H1 (cell line): ENCODE measurements around the gene SLC34A1. TPM values are rescaled to one million over a fixed set of nuclear protein-coding genes. Genes with fewer than 3 reads are reported as not detected.

Experiments used
- CTCF ChIA-PET: fragments of 300-600 bp; sonication (Branson Sonifier 250); formaldehyde crosslinking; loops from one replicate; lab custom pipeline; 2021; ENCODE audit not compliant: partially characterized antibody; lab: Charles Lee
- POLR2A ChIA-PET: fragments of 300-600 bp; sonication (Branson Sonifier 250); formaldehyde crosslinking; loops from one replicate; lab custom pipeline; 2021; ENCODE audit warnings: inconsistent platforms; ENCODE audit not compliant: partially characterized antibody; lab: Charles Lee
- DNase-seq, 2 experiments: peaks; one replicate each; pipeline versions ENCODE4 v3.0.0 to v3.0.0-alpha.2; 2010 to 2022; ENCODE audit warnings: low spot score in 2 of 2, low read depth in 1 of 2, mixed read lengths in 1 of 2
- FAIRE-seq: peaks from 2 replicates; lab custom pipeline; 2011; peaks lifted over from hg19 to GRCh38; lab: Jason Lieb, UNC
- H2AFZ ChIP-seq: 2 replicates; pipeline ENCODE4 v1.8.1; 2012; ENCODE audit warnings: low read length, inconsistent platforms
- H2AK5ac ChIP-seq: 2 replicates; pipeline ENCODE4 v1.6.1; 2013; ENCODE audit warnings: low read depth, low read length
- H2BK120ac ChIP-seq: replicated peaks from 2 replicates; pipeline ENCODE3; 2013; ENCODE audit warnings: low read depth, low read length, inconsistent platforms
- H2BK12ac ChIP-seq: 2 replicates; pipeline ENCODE4 v1.6.1; 2013; ENCODE audit warnings: low read depth, low read length
- H2BK15ac ChIP-seq: 2 replicates; pipeline ENCODE4 v1.6.1; 2013; ENCODE audit warnings: low read length
- H2BK20ac ChIP-seq: 2 replicates; pipeline ENCODE4 v1.6.1; 2013; ENCODE audit warnings: low read length
- H2BK5ac ChIP-seq: 2 replicates; pipeline ENCODE4 v1.6.1; 2013; ENCODE audit warnings: low read depth, low read length
- H3K14ac ChIP-seq: 2 replicates; pipeline ENCODE4 v1.6.1; 2013; ENCODE audit warnings: inconsistent platforms; ENCODE audit not compliant: insufficient read length
- H3K18ac ChIP-seq: 2 replicates; pipeline ENCODE4 v1.6.1; 2013; ENCODE audit warnings: low read length; ENCODE audit errors: extremely low read depth
- H3K23ac ChIP-seq: 2 replicates; pipeline ENCODE4 v1.6.1; 2013; ENCODE audit warnings: inconsistent platforms; ENCODE audit not compliant: insufficient read length
- H3K23me2 ChIP-seq: 2 replicates; pipeline ENCODE4 v1.6.1; 2013; ENCODE audit warnings: low read depth, low read length
- H3K27ac ChIP-seq: 2 replicates; pipeline ENCODE4 v1.6.1; 2011; ENCODE audit warnings: low read depth, low read length, inconsistent platforms
- H3K27me3 ChIP-seq, 4 experiments: replicated peaks in 1 of 4; 1 replicate in 1 of 4; 2 replicates in 3 of 4; pipeline versions ENCODE4 v1.6.1 to v1.8.1; 2011 to 2013; ENCODE audit warnings: low read length in 3 of 4, mild to moderate bottlenecking in 3 of 4, inconsistent platforms in 2 of 4, mixed read lengths in 2 of 4, moderate library complexity in 1 of 4; ENCODE audit not compliant: control insufficient read depth in 3 of 4, insufficient read depth in 3 of 4; ENCODE audit errors: extremely low read depth in 1 of 4
- H3K36me3 ChIP-seq, 4 experiments: 2 replicates each; pipeline versions ENCODE4 v1.6.1 to v1.8.1; 2011 to 2013; ENCODE audit warnings: mild to moderate bottlenecking in 4 of 4, low read length in 3 of 4, moderate library complexity in 2 of 4, control low read depth in 1 of 4, inconsistent platforms in 1 of 4; ENCODE audit not compliant: insufficient read depth in 4 of 4, control insufficient read depth in 2 of 4
- H3K4ac ChIP-seq: replicated peaks from 2 replicates; pipeline ENCODE3; 2013; ENCODE audit warnings: low read length, low read depth, mixed read lengths, inconsistent platforms; ENCODE audit not compliant: insufficient read length
- H3K4me1 ChIP-seq, 4 experiments: replicated peaks in 1 of 4; 1 replicate in 1 of 4; 2 replicates in 3 of 4; pipeline versions ENCODE4 v1.6.1 to v1.8.1; 2011 to 2013; ENCODE audit warnings: low read length in 3 of 4, inconsistent platforms in 2 of 4, mixed read lengths in 1 of 4; ENCODE audit not compliant: insufficient read depth in 4 of 4, control insufficient read depth in 3 of 4
- H3K4me2 ChIP-seq, 2 experiments: 2 replicates each; pipeline versions ENCODE4 v1.6.1 to v1.8.1; 2011 to 2013; ENCODE audit warnings: low read depth in 2 of 2, low read length in 2 of 2, control low read depth in 1 of 2, inconsistent platforms in 1 of 2, mild to moderate bottlenecking in 1 of 2; ENCODE audit not compliant: insufficient read depth in 1 of 2
- H3K4me3 ChIP-seq, 4 experiments: fragments of 200-600, 300-600 bp in 1 of 4; sonication (generic), shearing (Covaris generic), sonication (Bioruptor Twin) in 1 of 4; 2 replicates each; pipeline versions ENCODE4 v1.5.1 to v1.8.1; 2011 to 2016; ENCODE audit warnings: low read length in 4 of 4, low read depth in 3 of 4, control low read depth in 2 of 4, inconsistent platforms in 2 of 4, mild to moderate bottlenecking in 2 of 4, mixed read lengths in 1 of 4, moderate library complexity in 1 of 4; ENCODE audit not compliant: insufficient read depth in 2 of 4; ENCODE audit errors: extremely low read depth in 1 of 4
- H3K56ac ChIP-seq: replicated peaks from 2 replicates; pipeline ENCODE3; 2013; ENCODE audit warnings: low read depth, mild to moderate bottlenecking, mixed read lengths, low read length, inconsistent platforms; ENCODE audit not compliant: insufficient read length
- H3K79me1 ChIP-seq: 2 replicates; pipeline ENCODE4 v1.6.1; 2013; ENCODE audit warnings: low read depth, low read length, control low read depth
- H3K79me2 ChIP-seq, 2 experiments: 2 replicates each; pipeline versions ENCODE4 v1.6.1 to v1.8.1; 2012 to 2013; ENCODE audit warnings: low read length in 2 of 2, mild to moderate bottlenecking in 2 of 2, inconsistent platforms in 1 of 2; ENCODE audit not compliant: insufficient read depth in 2 of 2, control insufficient read depth in 1 of 2
- H3K9ac ChIP-seq, 4 experiments: replicated peaks in 1 of 4; 1 replicate in 1 of 4; 2 replicates in 3 of 4; pipeline versions ENCODE4 v1.6.1 to v1.8.1; 2011 to 2013; ENCODE audit warnings: low read depth in 3 of 4, low read length in 3 of 4, control low read depth in 2 of 4, mild to moderate bottlenecking in 2 of 4, moderate library complexity in 2 of 4, inconsistent platforms in 1 of 4; ENCODE audit errors: extremely low read depth in 1 of 4
- H3K9me3 ChIP-seq, 2 experiments: 2 replicates each; pipeline versions ENCODE4 v1.6.1 to v1.8.1; 2012 to 2013; ENCODE audit warnings: mild to moderate bottlenecking in 2 of 2, moderate library complexity in 2 of 2, control low read depth in 1 of 2, inconsistent platforms in 1 of 2, low read depth in 1 of 2, low read length in 1 of 2, mixed read lengths in 1 of 2; ENCODE audit not compliant: insufficient read depth in 2 of 2
- H4K20me1 ChIP-seq, 2 experiments: replicated peaks in 1 of 2; 2 replicates each; pipeline versions ENCODE3 to v1.8.1; 2011 to 2013; ENCODE audit warnings: inconsistent platforms in 2 of 2, low read length in 2 of 2, mild to moderate bottlenecking in 1 of 2; ENCODE audit not compliant: insufficient read depth in 2 of 2, control insufficient read depth in 1 of 2
- H4K5ac ChIP-seq: 2 replicates; pipeline ENCODE4 v1.6.1; 2013; ENCODE audit warnings: low read length, low read depth, mixed read lengths, inconsistent platforms; ENCODE audit not compliant: insufficient read length
- H4K8ac ChIP-seq: 2 replicates; pipeline ENCODE4 v1.8.0; 2013; ENCODE audit warnings: mild to moderate bottlenecking, moderate library complexity, low read length, inconsistent platforms; ENCODE audit not compliant: insufficient read depth; ENCODE audit errors: extremely low read depth
- H4K91ac ChIP-seq: replicated peaks from 2 replicates; pipeline ENCODE3; 2013; ENCODE audit warnings: low read length, mixed read lengths, inconsistent platforms; ENCODE audit not compliant: insufficient read length
- BCL11A ChIP-seq, 2 experiments: IDR thresholded peaks; one replicate each; pipeline ENCODE4 v1.6.1; 2011; ENCODE audit warnings: low read depth in 2 of 2, low read length in 2 of 2, mild to moderate bottlenecking in 2 of 2
- CBX8 ChIP-seq: fragments of 300-800, 300-1000 bp; sonication (generic); IDR thresholded peaks from 2 replicates; pipeline ENCODE4 v1.7.1; 2016; ENCODE audit warnings: low read depth, low read length, borderline replicate concordance
- CTBP2 ChIP-seq: IDR thresholded peaks from 2 replicates; pipeline ENCODE4 v1.7.0; 2011; ENCODE audit warnings: borderline replicate concordance, mild to moderate bottlenecking, moderate library complexity, mixed read lengths, low read length; ENCODE audit not compliant: insufficient read depth, insufficient read length
- JUN ChIP-seq: IDR thresholded peaks from 2 replicates; pipeline ENCODE4 v1.6.1; 2011; ENCODE audit warnings: low read depth, mild to moderate bottlenecking, improper control_type of control experiment, low read length
- POLR2AphosphoS5 ChIP-seq: IDR thresholded peaks from 2 replicates; pipeline ENCODE4 v1.6.1; 2011; ENCODE audit warnings: low read depth, low read length
- SAP30 ChIP-seq: fragments of 300-600 bp; sonication (generic); IDR thresholded peaks from 2 replicates; pipeline ENCODE4 v1.7.1; 2012; ENCODE audit warnings: low read length, moderate library complexity, mild to moderate bottlenecking, inconsistent platforms; ENCODE audit not compliant: insufficient read depth, insufficient replicate concordance
- TBP ChIP-seq: IDR thresholded peaks from 2 replicates; pipeline ENCODE4 v1.6.1; 2011; ENCODE audit warnings: low read depth, low read length, improper control_type of control experiment
- WGBS, 2 experiments: shearing (Covaris generic) in 1 of 2; methylation state at CpG; one replicate each; pipeline versions ENCODE4 v1.1.6 to v1.1.7; 2013 to 2015; ENCODE audit warnings: low lambda C conversion rate in 2 of 2, mixed read lengths in 2 of 2, inconsistent platforms in 1 of 2, low coverage in 1 of 2, missing lambda C conversion rate in 1 of 2; ENCODE audit not compliant: insufficient replicate concordance in 2 of 2, insufficient coverage in 1 of 2, insufficient read length in 1 of 2; ENCODE audit errors: extremely low coverage in 1 of 2, missing lambda C conversion rate in 1 of 2; 5-methylcytosine and 5-hydroxymethylcytosine counted together
- polyA plus RNA-seq, 7 experiments: library from polyadenylated mRNA; depleted of rRNA in 3 of 7; stranded (reverse) in 5 of 7; unstranded in 2 of 7; fragments of >200 nt in 5 of 7; fragments of 200-250 nt in 2 of 7; gene quantifications; 1 replicate in 5 of 7; 2 replicates in 1 of 7; 4 replicates in 1 of 7; pipeline versions ENCODE4 v1.2.1 to v1.2.3, GENCODE V29; 2011 to 2013; ENCODE audit warnings: missing spikeins in 2 of 7, mixed read lengths in 2 of 7
- total RNA-seq: library from RNA; stranded (reverse); fragmentation: NEBNext Ultra II Directional; extraction: Animal tissue kit (Norgen Biotek cat#: 25700); gene quantifications from 2 replicates; pipeline ENCODE4 v1.2.1, GENCODE V29; 2021
- TF ChIP-seq, protein P1 (sequence below): IDR thresholded peaks from 2 replicates; pipeline ENCODE4 v1.6.1; 2012; ENCODE audit warnings: low read length, inconsistent platforms

Gene SLC34A1
- total and polyA plus RNA-seq, 2 of the 8 experiments (the other 6 are each of a cell fraction or from before 2014, with no cell fraction given) = not detected

DNA sequence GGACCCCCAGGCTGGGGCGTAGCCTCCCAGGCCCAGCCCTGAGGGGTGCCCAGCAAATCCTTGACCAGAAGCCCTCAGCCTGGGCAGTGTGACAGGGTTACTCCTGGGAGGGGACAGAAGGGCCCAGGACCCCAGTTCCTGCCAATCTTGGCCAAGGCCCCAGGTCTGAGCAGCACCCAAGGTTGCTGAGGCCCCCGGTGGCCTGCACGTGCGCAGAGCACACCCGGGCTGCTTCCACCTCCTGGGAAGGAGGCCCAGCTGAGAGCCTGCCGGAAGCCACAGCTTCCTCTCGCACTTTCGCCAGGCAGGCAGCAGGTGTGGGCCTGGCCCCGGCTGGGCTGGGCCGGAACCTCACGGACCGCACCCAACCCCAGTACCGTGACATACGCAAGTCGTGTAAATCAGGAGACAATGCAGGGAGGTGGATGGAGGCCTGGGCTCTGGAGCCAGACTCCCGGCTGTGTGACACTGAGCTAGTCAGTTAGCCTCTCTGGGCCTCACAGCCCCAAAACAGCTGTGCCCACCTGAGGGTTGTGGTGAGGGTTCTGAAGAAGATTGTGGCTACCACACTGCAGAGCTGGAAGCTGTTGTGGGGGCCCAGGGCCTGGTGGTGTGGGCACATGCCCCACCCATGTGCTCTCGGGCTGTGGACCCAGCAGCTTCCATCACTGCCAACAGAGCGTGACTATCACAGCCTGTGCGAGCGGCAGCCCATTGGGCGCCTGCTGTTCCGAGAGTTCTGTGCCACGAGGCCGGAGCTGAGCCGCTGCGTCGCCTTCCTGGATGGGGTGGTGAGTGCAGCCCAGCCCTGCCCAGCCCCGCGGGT lies 47.3 kb downstream of the SLC34A1 start:
- Histone ChIP-seq H2BK5ac (no peak overlapping the region), H3K27me3 (no peaks in the 10 kb centered on the region), H4K91ac (no peak overlapping the region), H3K4me2 (no peak overlapping the region), H3K23ac (no peak overlapping the region), H2BK120ac (no peak overlapping the region), H2AK5ac (no peak overlapping the region), H2AFZ (no peak overlapping the region), H4K8ac (no peak overlapping the region), H3K9ac (no peak overlapping the region), H3K79me1 (peaks cover 16% of the 10 kb centered on the region), H3K79me2 (peaks cover 0 to 26% of the 10 kb centered on the region in 2 experiments; a peak in 2 of 4 replicates), H3K4me3 (no peak overlapping the region), H3K9me3 (no peaks in the 10 kb centered on the region), H2BK20ac (no peak overlapping the region), H3K18ac (no peak overlapping the region), H3K36me3 (peaks cover 7 to 41% (median 28%) of the 10 kb centered on the region in 4 experiments; a peak in 6 of 8 replicates), H3K56ac (no peak overlapping the region), H3K4me1 (peaks cover 0 to 14% (median 9%) of the 10 kb centered on the region in 4 experiments; a peak in 5 of 7 replicates), H3K27ac (no peak overlapping the region), H2BK15ac (no peak overlapping the region), H4K20me1 (peaks cover 15 to 26% of the 10 kb centered on the region in 2 experiments), H4K5ac (no peak overlapping the region), H2BK12ac (no peak overlapping the region), H3K23me2 (peaks cover 4% of the 10 kb centered on the region; the same call in 1 of the 2 replicates), H3K4ac (no peak overlapping the region), H3K14ac (no peak overlapping the region)
- 94% methylated on average over 27 of the region's 29 CpGs; no CpG with 5 or more reads in 1 of the 2 experiments for WGBS, 2 experiments
- no peak for FAIRE-seq
- ChIA-PET CTCF (interaction anchor here (1.4 to 5.9 kb wide), 9 partner anchors 10 to 61 kb away, joined by 3 to 34 read pairs (median 8); no protein-coding TSS in a partner anchor), POLR2A (interaction anchor here (0.6 to 24.2 kb wide), 5 partner anchors 13 to 51 kb away, joined by 3 to 460 read pairs (median 10); partner anchors contain the start of gene PRR7)
- no peak for DNase-seq
- no peak for TF ChIP-seq JUN
- TF ChIP-seq SAP30 = no peak
- no peak for TF ChIP-seq BCL11A (IDR thresholded peaks at IDR 0.05; ENCODE audit: low read depth in 2 of 2, low read length in 2 of 2)
- no peak for TF ChIP-seq TBP
- TF ChIP-seq POLR2AphosphoS5 = peak; percentile 10; the same call in 1 of the 2 replicates
- TF ChIP-seq CBX8 = no peak
- TF ChIP-seq, protein P1, sequence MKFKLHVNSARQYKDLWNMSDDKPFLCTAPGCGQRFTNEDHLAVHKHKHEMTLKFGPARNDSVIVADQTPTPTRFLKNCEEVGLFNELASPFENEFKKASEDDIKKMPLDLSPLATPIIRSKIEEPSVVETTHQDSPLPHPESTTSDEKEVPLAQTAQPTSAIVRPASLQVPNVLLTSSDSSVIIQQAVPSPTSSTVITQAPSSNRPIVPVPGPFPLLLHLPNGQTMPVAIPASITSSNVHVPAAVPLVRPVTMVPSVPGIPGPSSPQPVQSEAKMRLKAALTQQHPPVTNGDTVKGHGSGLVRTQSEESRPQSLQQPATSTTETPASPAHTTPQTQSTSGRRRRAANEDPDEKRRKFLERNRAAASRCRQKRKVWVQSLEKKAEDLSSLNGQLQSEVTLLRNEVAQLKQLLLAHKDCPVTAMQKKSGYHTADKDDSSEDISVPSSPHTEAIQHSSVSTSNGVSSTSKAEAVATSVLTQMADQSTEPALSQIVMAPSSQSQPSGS = no peak
- TF ChIP-seq CTBP2 = no peak
